ENCODE measurements around the gene USP6NL.

USP6NL gene

GRCh38 chr10:11553773-11554381 is 57.6 kb downstream of the USP6NL start:
- no peak for DNase-seq

DNA sequence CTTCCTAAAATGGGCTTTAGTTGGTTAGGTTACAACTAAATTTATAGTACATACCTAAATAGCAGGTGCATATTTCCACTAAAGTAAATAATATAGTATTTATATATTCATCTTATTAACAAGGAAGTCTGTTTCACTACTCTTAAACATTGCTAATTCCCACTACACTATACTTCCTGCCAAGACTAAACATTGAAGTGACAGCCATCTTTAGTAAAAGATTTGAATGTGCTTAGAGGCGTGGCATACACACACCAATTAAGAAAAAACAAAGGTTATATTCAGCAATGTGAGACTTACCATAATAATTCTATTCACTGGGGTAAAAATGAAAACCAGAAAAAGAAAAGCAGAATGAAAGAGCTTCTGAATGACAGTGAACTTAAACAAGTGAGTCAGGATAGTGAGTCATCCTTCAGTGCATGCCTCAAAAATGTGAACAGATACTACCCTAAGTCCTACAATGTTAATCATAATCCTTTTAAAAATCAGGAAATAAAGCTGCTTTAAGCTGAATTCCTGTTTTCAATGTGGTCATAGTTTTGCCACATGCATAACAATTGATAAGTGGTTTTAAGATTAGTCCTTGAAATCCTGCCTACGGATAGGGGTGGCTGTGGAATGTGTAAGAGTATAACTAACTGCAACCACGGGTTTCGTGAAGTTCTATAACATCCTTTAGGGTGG is 59.4 kb downstream of the USP6NL start:
- DNase-seq: no peak

DNA sequence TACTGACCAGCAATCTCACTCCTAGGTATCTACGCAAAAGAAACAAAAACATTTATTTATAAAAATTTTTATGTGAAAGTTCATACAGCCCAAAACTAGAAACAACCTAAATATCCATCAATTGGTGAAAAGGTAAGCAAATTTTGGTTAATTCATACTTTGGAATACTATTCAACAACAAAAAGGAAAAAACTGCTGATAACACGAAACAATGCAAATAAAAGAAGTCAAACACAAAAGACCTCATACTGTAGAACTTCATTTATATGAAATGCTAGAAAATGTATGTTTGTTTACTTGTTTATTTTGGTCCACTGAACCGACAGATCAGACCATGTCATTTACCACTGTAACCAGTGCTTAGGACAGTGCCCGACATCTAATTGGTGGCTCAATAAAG is 60.3 kb downstream of the USP6NL start:
- DNase-seq: no peak

DNA sequence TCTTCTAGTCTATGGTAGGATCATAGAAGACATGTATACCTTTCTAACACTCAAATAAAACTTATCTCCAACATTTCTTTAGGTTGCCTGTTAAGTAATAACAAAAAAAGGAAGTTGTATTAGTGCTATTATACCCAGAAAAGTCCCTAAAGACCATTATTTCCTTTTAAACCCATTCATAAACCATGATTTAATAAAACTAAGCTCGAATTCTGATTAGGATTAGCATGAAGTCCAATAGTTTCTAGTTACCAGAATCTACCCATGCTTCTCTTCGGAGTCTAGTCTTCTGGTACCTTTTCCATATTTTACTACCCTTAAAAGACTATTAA is 62.7 kb downstream of the USP6NL start:
- no peak for DNase-seq

- no peak for DNase-seq
Observed at GRCh38 chr10:11548065-11548767, 63.2 kb downstream of the USP6NL start.

DNA sequence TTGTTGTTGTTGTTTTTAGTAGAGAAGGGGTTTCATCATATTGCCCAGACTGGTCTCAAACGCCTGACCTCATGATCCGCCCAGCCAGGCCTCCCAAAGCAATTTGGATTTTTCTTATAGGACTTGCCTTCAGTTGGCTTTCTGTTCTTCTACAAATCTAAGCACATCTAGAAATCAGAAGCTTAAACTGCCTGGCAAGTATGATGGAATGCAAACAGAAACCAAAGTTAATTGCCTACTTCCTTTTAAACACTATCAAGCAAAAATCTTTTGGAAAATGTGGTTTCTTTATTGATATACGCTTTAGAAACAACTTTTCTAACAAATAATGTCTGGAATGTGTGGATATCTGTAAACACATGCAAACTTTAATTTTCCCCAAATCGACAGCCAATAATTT is 64.9 kb downstream of the USP6NL start:
- DNase-seq: no peak

- no peak for DNase-seq
Observed at GRCh38 chr10:11541296-11541695, 70.2 kb downstream of the USP6NL start.

GRCh38 chr10:11539191-11539868 is 72.1 kb downstream of the USP6NL start:
- DNase-seq: no peak

- no peak for DNase-seq
Observed at GRCh38 chr10:11538834-11539190, 72.6 kb downstream of the USP6NL start.

DNA sequence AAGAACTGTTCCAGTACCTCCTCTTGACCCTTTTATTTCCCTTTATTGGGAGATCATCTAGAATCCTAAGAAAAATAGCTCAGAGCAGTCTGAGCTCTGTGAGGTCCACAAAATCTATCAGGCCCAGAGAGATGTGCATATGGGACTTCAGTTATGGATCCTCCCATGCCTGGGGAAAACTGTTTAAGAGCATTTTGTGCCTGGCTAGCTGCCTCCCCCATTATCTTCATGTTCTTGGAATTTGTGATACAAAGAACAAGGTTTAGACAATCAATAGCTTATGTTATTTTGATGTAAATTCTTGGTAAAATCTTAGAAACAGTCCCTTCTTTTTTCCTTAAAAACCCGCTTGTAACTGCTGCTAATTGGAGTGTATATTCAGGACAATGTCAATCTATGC is 75.2 kb downstream of the USP6NL start:
- no peak for DNase-seq

- DNase-seq: no peak
Observed at GRCh38 chr10:11535346-11535959, 76.0 kb downstream of the USP6NL start.

DNA sequence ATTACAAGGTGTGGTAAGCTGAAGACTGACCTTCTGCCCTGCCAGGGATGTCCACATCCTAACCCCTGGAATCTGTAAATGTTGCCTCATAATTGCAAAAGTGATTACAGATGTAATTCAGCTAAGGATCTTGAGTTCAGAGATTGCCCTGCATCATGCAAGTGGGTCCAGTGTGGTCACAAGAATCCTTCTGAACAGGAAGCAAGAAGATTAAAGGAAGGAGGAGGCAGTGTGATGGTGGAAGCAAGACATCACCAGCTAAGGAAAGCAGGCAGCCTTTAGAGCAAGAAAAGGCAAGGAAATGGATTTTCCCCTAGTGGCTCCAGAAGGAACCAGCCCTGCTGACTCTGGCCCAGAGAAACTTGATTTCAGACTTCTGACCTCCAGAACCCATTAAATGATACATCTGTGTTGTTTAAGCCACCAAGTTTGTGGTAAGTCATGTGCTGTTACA is 78.1 kb downstream of the USP6NL start:
- no peak for DNase-seq

DNA sequence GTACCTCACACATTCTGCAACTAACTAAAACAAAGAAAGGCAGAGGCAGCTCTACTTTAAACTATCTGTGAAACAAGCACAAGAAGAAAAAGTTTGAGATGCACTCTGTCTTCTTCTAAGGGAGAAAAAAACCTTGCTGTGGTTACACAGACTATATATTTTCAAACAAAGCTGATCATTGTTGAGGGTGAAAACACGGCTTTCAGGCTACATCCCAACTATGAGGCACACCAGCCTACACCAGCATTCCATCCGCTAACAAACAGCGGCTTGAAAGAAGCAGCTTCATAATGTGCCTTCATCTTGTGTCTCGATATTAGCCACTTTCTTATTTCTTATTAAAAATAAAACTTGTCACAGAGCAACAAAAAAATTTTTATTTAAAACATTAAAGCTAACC is 79.1 kb downstream of the USP6NL start:
- no peak for DNase-seq

DNA sequence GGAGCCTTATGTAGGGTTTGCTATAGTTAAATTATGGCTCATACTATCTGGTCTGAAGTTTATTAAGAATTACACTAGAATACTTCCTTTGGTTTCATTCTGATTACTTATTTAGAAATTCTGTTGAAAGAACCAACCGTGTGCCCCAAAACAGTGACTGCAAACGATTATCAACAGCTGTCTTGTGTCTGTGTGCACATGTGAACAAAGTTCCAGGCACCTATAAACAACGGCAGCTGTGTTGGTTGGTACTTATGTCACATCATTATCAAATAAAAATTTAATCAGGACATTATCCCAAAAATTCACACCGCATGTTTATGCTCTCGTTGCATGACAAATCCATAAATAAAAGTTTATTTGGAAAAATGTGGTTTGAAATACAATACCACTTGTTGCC is 80.6 kb downstream of the USP6NL start:
- DNase-seq: no peak

GRCh38 chr10:11529276-11529903 is 82.1 kb downstream of the USP6NL start:
- no peak for DNase-seq

- no peak for DNase-seq
Observed at GRCh38 chr10:11528286-11528685, 83.2 kb downstream of the USP6NL start.

- no peak for DNase-seq
Observed at GRCh38 chr10:11527691-11528255, 83.7 kb downstream of the USP6NL start.

- no peak for DNase-seq
Observed at GRCh38 chr10:11527068-11527467, 84.4 kb downstream of the USP6NL start.

- no peak for DNase-seq
Observed at GRCh38 chr10:11525503-11525902, 85.9 kb downstream of the USP6NL start.

GRCh38 chr10:11522821-11523245 is 88.6 kb downstream of the USP6NL start:
- DNase-seq: no peak

GRCh38 chr10:11521860-11522259 is 89.6 kb downstream of the USP6NL start:
- DNase-seq: no peak

GRCh38 chr10:11520892-11521291 is 90.6 kb downstream of the USP6NL start:
- DNase-seq: no peak

All from right kidney (tissue), 1 donor.